ENCODE data around the gene IRX4.
"Not testable (repeated sequence)": the region's sequence is repeated elsewhere in the genome, so short reads cannot be mapped to it uniquely, and the experiment has no call there.

Gene IRX4

DNA sequence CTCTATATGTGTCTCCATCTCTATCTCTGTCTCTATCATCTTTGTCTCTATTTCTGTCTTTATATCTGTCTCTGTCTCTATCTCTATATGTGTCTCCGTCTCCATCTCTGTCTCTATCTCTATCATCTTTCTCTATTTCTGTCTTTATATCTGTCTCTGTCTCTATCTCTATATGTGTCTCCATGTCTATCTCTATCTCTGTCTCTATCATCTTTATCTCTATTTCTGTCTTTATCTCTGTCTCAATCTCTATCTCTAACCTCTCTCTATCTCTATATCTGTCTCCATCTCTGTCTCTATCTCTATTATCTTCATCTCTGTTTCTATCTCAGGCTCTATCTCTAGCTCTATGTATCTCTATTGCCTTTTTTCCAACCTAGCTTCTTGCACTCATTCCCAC, 37.0 kb downstream of the IRX4 start:
- Histone ChIP-seq H3K27ac (no peak overlapping the region), H3K36me3 (replicated peaks) (no peaks in the 10 kb centered on the region), H3K4me3 (ENCODE audit: low read depth, low read length) (no peak overlapping the region), H3K27me3 (replicated peaks) (peaks cover 15% of the 10 kb centered on the region)
- DNase-seq: no peak
- TF ChIP-seq, protein P1, sequence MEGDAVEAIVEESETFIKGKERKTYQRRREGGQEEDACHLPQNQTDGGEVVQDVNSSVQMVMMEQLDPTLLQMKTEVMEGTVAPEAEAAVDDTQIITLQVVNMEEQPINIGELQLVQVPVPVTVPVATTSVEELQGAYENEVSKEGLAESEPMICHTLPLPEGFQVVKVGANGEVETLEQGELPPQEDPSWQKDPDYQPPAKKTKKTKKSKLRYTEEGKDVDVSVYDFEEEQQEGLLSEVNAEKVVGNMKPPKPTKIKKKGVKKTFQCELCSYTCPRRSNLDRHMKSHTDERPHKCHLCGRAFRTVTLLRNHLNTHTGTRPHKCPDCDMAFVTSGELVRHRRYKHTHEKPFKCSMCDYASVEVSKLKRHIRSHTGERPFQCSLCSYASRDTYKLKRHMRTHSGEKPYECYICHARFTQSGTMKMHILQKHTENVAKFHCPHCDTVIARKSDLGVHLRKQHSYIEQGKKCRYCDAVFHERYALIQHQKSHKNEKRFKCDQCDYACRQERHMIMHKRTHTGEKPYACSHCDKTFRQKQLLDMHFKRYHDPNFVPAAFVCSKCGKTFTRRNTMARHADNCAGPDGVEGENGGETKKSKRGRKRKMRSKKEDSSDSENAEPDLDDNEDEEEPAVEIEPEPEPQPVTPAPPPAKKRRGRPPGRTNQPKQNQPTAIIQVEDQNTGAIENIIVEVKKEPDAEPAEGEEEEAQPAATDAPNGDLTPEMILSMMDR (IDR thresholded peaks at IDR 0.05; ENCODE audit: low read depth, low read length, missing control alignments): no peak
- in situ Hi-C loops (cut with HindIII; ENCODE audit: low pct_ligation_motif_present, low sequenced_read_pairs): no loop called here

DNA sequence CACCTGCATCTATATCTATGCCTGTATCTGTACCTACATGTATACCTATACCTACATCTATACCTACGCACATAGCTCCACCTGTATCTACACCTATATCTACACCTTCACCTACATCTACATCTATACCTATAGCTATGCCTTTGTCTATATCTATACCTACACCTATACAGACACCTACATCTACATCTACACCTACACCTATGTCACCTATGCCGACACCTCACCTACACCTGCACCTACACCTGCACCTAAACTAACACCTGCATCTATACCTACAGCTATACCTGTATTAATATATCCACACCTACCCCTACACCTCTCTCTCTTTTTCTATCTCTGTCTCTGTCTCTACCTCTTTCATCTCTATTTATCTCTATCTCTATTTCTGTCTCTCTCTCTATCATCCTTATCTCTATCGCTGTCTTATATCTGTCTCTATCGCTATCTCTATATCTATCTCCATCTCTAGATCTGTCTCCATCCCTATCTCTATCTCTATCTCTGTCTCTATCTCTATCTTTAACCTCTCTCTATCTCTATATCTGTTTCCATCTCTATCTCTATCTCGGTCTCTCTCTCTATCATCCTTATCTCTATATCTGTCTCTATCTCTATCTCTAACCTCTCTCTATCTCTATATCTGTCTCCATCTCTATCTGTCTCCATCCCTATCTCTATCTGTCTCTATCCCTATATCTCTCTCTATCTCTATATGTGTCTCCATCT, 37.9 kb downstream of the IRX4 start:
- TF ChIP-seq, protein P1 (IDR thresholded peaks at IDR 0.05; ENCODE audit: low read depth, low read length, missing control alignments): no peak
- Histone ChIP-seq H3K36me3 (replicated peaks) (no peaks in the 10 kb centered on the region), H3K4me3 (ENCODE audit: low read depth, low read length) (no peak overlapping the region), H3K27ac (no peak overlapping the region), H3K27me3 (replicated peaks) (peaks cover 7% of the 10 kb centered on the region)
- no peak for DNase-seq
- in situ Hi-C loops (cut with HindIII; ENCODE audit: low pct_ligation_motif_present, low sequenced_read_pairs): no loop called here

DNA sequence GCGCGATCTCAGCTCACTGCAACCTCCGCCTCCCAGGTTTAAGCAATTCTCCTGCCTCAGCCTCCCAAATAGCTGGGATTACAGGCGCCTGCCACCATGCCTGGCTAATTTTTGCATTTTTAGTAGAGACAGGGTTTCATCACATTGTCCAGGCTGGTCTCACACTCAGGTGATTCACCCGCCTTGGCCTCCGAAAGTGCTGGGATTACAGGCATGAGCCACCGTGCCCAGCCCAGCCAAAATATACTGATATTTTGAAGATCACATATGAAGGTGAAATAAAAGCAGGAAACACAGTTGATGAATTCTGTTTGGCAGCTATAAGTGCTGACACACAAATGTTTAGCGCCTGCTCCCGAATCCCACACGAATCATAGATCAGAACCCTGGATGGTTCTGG, 39.0 kb downstream of the IRX4 start:
- H3K36me3 ChIP-seq (replicated peaks); H3K27me3 ChIP-seq (replicated peaks); H3K27ac ChIP-seq; DNase-seq; in situ Hi-C loops (cut with HindIII; ENCODE audit: low pct_ligation_motif_present, low sequenced_read_pairs); H3K4me3 ChIP-seq (ENCODE audit: low read depth, low read length): not testable (repeated sequence)

DNA sequence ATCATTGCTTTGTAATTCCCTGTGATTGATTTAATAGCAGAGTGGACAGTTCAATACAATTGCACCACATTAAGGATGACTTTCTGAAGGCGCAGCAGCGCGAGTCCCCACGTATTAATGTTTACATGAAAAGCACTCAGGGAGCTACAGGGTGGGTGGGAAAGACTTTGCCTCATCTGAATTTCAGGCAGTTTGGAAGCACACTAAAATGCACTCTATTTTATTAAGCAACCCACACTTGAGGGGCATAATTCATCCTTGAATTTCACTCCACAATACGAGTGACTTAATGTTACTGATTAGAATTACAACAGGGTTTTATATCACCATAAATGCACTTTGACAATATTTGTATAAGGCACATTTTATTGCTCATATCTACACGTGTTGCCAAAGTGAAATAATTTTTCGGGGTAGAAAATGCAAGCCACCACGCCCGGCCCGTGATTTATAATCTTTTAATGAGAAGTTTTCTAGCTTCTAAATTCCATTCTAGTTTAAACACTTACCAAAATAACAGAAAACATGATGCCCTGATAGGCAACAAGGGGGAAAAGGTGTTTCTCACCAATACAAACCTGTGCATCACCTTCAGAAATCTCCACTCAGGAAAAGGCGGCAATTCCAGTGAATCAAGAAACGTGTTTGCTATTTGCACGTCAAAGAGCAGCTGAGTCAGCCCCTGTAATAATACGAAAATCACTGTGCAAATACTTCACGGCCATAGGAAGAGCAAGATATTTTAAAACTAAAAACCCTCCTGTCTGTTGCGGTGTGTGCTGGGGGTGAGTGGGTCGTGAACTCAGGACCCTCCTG, 40.5 kb downstream of the IRX4 start:
- in situ Hi-C loops (cut with HindIII; ENCODE audit: low pct_ligation_motif_present, low sequenced_read_pairs): no loop called here
- no peak overlapping the region for H3K4me3 ChIP-seq (ENCODE audit: low read depth, low read length)
- DNase-seq: no peak
- H3K36me3 ChIP-seq (replicated peaks): no peaks in the 10 kb centered on the region
- TF ChIP-seq, protein P1 (IDR thresholded peaks at IDR 0.05; ENCODE audit: low read depth, low read length, missing control alignments): no peak
- no peak overlapping the region for H3K27ac ChIP-seq
- H3K27me3 ChIP-seq (replicated peaks): no peaks in the 10 kb centered on the region

DNA sequence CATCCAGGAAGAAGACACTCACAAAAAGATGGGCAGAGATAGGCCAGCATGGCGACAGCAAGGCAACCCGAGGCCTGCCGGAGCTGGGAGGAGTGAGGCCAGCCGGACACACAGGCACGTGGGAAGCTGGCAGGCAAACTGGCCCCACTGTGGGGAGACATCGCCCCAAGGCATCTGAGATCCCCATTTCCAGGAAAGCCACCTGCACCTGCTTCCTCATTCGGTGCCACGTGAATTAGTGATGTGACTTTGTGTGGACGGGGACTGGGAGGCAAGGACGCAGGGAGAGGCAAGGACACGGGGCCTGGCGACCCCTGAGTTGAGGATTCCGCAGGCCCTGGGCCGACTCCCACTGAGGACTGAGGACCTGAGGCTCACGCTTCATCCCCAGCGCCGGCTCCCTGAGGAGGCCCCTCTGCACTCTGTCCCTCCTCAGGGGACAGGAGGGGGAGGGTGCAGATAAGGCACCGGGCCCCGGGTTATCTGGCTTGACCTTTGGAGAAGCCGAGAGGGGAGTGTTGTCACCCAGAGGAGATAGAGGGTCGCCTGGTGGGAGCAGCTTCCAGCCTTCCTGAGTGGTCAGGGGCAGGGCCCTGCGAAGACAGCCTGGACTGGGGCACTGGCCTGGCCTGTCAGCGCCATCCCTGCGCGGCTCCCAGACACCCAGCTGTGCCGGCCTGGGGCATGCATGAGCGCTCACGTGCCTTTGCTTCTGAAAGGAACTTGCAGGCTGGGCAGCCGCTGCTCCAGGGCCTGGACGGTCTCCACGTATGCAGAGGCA, 41.8 kb downstream of the IRX4 start:
- DNase-seq: no peak
- Histone ChIP-seq H3K36me3 (replicated peaks) (no peaks in the 10 kb centered on the region), H3K27me3 (replicated peaks) (no peaks in the 10 kb centered on the region), H3K4me3 (ENCODE audit: low read depth, low read length) (no peak overlapping the region), H3K27ac (no peak overlapping the region)
- in situ Hi-C loops (cut with HindIII; ENCODE audit: low pct_ligation_motif_present, low sequenced_read_pairs): no loop called here
- TF ChIP-seq, protein P1 (IDR thresholded peaks at IDR 0.05; ENCODE audit: low read depth, low read length, missing control alignments): no peak

DNA sequence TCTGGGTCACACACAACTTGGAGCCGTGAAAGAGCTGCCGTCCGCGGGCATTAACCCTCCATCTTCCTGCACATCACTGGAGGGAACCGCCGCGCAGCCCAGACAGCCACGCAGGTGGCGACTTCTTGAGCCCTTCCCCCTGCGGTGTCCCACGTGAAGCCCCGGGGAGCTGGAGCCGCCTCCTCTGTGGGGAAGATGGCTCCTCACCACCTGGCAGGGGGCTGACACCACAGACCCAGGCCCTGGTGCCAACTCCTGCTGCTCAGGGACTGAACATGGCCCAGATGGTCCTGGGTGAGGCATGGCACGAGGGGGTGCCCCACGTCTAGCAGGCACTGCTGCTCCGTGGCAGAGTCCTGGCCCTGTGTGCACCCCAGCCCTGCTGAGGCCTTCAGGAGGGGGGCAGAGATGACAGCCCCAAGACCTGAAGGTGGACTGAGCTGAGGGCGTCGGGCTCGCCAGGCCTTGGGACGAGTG, 42.6 kb downstream of the IRX4 start:
- H3K4me3 ChIP-seq (ENCODE audit: low read depth, low read length): no peak overlapping the region
- no peaks in the 10 kb centered on the region for H3K36me3 ChIP-seq (replicated peaks)
- no peak overlapping the region for H3K27ac ChIP-seq
- TF ChIP-seq, protein P1 (IDR thresholded peaks at IDR 0.05; ENCODE audit: low read depth, low read length, missing control alignments): no peak
- DNase-seq: no peak
- H3K27me3 ChIP-seq (replicated peaks): no peaks in the 10 kb centered on the region
- in situ Hi-C loops (cut with HindIII; ENCODE audit: low pct_ligation_motif_present, low sequenced_read_pairs): no loop called here
